Keratinocyte (primary cell): Measurements from ENCODE around the gene DAGLA. TPM values are rescaled to one million over a fixed set of nuclear protein-coding genes. Genes with fewer than 3 reads are reported as not detected.

Experiments
- DNase-seq: peaks from one replicate; pipeline ENCODE4 v3.0.0-alpha.2; 2011; ENCODE audit warnings: low read depth, missing footprints, low spot score
- FAIRE-seq: peaks from 2 replicates; lab custom pipeline; 2011; peaks lifted over from hg19 to GRCh38; lab: Jason Lieb, UNC
- H2AFZ ChIP-seq: 2 replicates; pipeline ENCODE4 v1.6.0; 2012; ENCODE audit warnings: low read length, control low read depth, inconsistent platforms; ENCODE audit not compliant: control insufficient read depth
- H3K27ac ChIP-seq: 2 replicates; pipeline ENCODE4 v1.5.1; 2011; ENCODE audit warnings: low read length; ENCODE audit not compliant: control insufficient read depth, insufficient read depth
- H3K27me3 ChIP-seq: 3 replicates; pipeline ENCODE4 v1.6.0; 2011; ENCODE audit warnings: low read length; ENCODE audit not compliant: control insufficient read depth, insufficient read depth; ENCODE audit errors: extremely low read depth
- H3K36me3 ChIP-seq, 2 experiments: 2 replicates in 1 of 2; 3 replicates in 1 of 2; pipeline ENCODE4 v1.5.1; 2011; ENCODE audit warnings: low read length in 2 of 2, mild to moderate bottlenecking in 1 of 2; ENCODE audit not compliant: control insufficient read depth in 2 of 2, insufficient read depth in 2 of 2; ENCODE audit errors: extremely low read depth in 1 of 2
- H3K4me1 ChIP-seq: 3 replicates; pipeline ENCODE4 v1.5.1; 2011; ENCODE audit warnings: low read length; ENCODE audit not compliant: control insufficient read depth, insufficient read depth; ENCODE audit errors: extremely low read depth
- H3K4me2 ChIP-seq: 3 replicates; pipeline ENCODE4 v1.6.0; 2011; ENCODE audit warnings: low read depth, low read length; ENCODE audit not compliant: control insufficient read depth, insufficient read depth; ENCODE audit errors: extremely low read depth
- H3K4me3 ChIP-seq, 3 experiments: fragments of 200-600 bp in 1 of 3; sonication (generic) in 1 of 3; 2 replicates in 2 of 3; 3 replicates in 1 of 3; pipeline ENCODE4 v1.5.1; 2011 to 2016; ENCODE audit warnings: low read length in 3 of 3, mild to moderate bottlenecking in 3 of 3, control low read depth in 2 of 3, inconsistent platforms in 1 of 3, low read depth in 1 of 3, mixed read lengths in 1 of 3, mixed run types in 1 of 3, moderate library complexity in 1 of 3; ENCODE audit not compliant: control insufficient read depth in 2 of 3, insufficient read depth in 2 of 3; ENCODE audit errors: extremely low read depth in 1 of 3
- H3K79me2 ChIP-seq: 2 replicates; pipeline ENCODE4 v1.6.0; 2012; ENCODE audit warnings: low read length; ENCODE audit not compliant: control insufficient read depth, insufficient read depth
- H3K9ac ChIP-seq: 3 replicates; pipeline ENCODE4 v1.6.0; 2011; ENCODE audit warnings: low read length; ENCODE audit not compliant: control insufficient read depth, insufficient read depth; ENCODE audit errors: extremely low read depth
- H3K9me1 ChIP-seq: 3 replicates; pipeline ENCODE4 v1.6.0; 2011; ENCODE audit warnings: low read length; ENCODE audit not compliant: control insufficient read depth, insufficient read depth; ENCODE audit errors: extremely low read depth
- H3K9me3 ChIP-seq: 2 replicates; pipeline ENCODE4 v1.5.1; 2012; ENCODE audit warnings: low read depth, low read length; ENCODE audit not compliant: control insufficient read depth
- H4K20me1 ChIP-seq: 3 replicates; pipeline ENCODE4 v1.6.0; 2011; ENCODE audit warnings: low read length; ENCODE audit not compliant: control insufficient read depth, insufficient read depth; ENCODE audit errors: extremely low read depth
- EZH2 ChIP-seq: IDR thresholded peaks from one replicate; pipeline ENCODE4 v1.6.1; 2012; ENCODE audit warnings: inconsistent platforms, mild to moderate bottlenecking, low read length, moderate library complexity
- dilution Hi-C: fragments of 300-500 bp; cut with MboI; formaldehyde crosslinking; loops from one replicate; pipeline ENCODE4 v1.7.0; 2020; ENCODE audit warnings: low sequenced_read_pairs; ENCODE audit not compliant: extremely low pct_ligation_motif_present
- polyA plus RNA-seq, 5 experiments: library from polyadenylated mRNA; depleted of rRNA in 3 of 5; stranded (reverse) in 3 of 5; stranded (forward) in 1 of 5; unstranded in 1 of 5; fragments of >200 nt; gene quantifications; 1 replicate in 1 of 5; 2 replicates in 3 of 5; 3 replicates in 1 of 5; pipeline versions ENCODE4 v1.2.1 to v1.2.3, GENCODE V29; 2011 to 2012; ENCODE audit warnings: missing spikeins in 2 of 5, low read depth in 1 of 5, low replicate concordance in 1 of 5
- TF ChIP-seq, protein P1 (sequence below), 3 experiments: IDR thresholded peaks in 1 of 3; conservative IDR thresholded peaks in 1 of 3; optimal IDR thresholded peaks in 1 of 3; 2 replicates in 2 of 3; 3 replicates in 1 of 3; pipeline versions ENCODE3 to v1.5.1; 2011; ENCODE audit warnings: low read length in 3 of 3, mild to moderate bottlenecking in 3 of 3, moderate library complexity in 2 of 3, control low read depth in 1 of 3, inconsistent platforms in 1 of 3; ENCODE audit not compliant: insufficient read depth in 2 of 3; ENCODE audit errors: extremely low read depth in 1 of 3

DAGLA gene
- polyA plus RNA-seq, 1 donor (not counting 4 experiments of a cell fraction or from before 2014, with no cell fraction given): 0.03 TPM

GRCh38 chr11:61637277-61637676, 42.9 kb upstream of the DAGLA start:
- Histone ChIP-seq H3K36me3 (no peaks in the 10 kb centered on the region), H3K9me1 (no peaks in the 10 kb centered on the region), H3K79me2 (no peaks in the 10 kb centered on the region), H3K4me3 (no peak overlapping the region), H4K20me1 (no peaks in the 10 kb centered on the region), H3K27me3 (peaks cover 10% of the 10 kb centered on the region), H3K4me1 (peaks cover 9% of the 10 kb centered on the region), H3K9me3 (no peaks in the 10 kb centered on the region), H3K27ac (no peak overlapping the region), H2AFZ (no peak overlapping the region), H3K9ac (no peak overlapping the region), H3K4me2 (no peak overlapping the region)
- TF ChIP-seq EZH2: no peak
- TF ChIP-seq, protein P1, sequence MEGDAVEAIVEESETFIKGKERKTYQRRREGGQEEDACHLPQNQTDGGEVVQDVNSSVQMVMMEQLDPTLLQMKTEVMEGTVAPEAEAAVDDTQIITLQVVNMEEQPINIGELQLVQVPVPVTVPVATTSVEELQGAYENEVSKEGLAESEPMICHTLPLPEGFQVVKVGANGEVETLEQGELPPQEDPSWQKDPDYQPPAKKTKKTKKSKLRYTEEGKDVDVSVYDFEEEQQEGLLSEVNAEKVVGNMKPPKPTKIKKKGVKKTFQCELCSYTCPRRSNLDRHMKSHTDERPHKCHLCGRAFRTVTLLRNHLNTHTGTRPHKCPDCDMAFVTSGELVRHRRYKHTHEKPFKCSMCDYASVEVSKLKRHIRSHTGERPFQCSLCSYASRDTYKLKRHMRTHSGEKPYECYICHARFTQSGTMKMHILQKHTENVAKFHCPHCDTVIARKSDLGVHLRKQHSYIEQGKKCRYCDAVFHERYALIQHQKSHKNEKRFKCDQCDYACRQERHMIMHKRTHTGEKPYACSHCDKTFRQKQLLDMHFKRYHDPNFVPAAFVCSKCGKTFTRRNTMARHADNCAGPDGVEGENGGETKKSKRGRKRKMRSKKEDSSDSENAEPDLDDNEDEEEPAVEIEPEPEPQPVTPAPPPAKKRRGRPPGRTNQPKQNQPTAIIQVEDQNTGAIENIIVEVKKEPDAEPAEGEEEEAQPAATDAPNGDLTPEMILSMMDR (optimal IDR thresholded peaks at IDR 0.05 in 1 of 3, IDR thresholded peaks at IDR 0.05 in 1 of 3, conservative IDR thresholded peaks at IDR 0.05 in 1 of 3; ENCODE audit: extremely low read depth in 1 of 3, insufficient read depth in 2 of 3, low read length in 3 of 3): no peak
- no peak for FAIRE-seq
- DNase-seq: no peak
- dilution Hi-C loops: no loop called here

GRCh38 chr11:61639816-61640443, 40.3 kb upstream of the DAGLA start:
- no peak for DNase-seq
- no peak overlapping the region for H3K27ac ChIP-seq
- H3K4me1 ChIP-seq: peaks cover 9% of the 10 kb centered on the region
- H3K27me3 ChIP-seq: peaks cover 13% of the 10 kb centered on the region
- TF ChIP-seq, protein P1 (optimal IDR thresholded peaks at IDR 0.05 in 1 of 3, IDR thresholded peaks at IDR 0.05 in 1 of 3, conservative IDR thresholded peaks at IDR 0.05 in 1 of 3; ENCODE audit: extremely low read depth in 1 of 3, insufficient read depth in 2 of 3, low read length in 3 of 3): no peak
- TF ChIP-seq EZH2: no peak
- FAIRE-seq: peak; percentile 55
- no peak overlapping the region for H3K9ac ChIP-seq
- no peaks in the 10 kb centered on the region for H3K9me1 ChIP-seq
- dilution Hi-C loops: no loop called here
- no peak overlapping the region for H3K4me2 ChIP-seq
- no peaks in the 10 kb centered on the region for H4K20me1 ChIP-seq
- no peak overlapping the region for H3K4me3 ChIP-seq
- H3K79me2 ChIP-seq: no peaks in the 10 kb centered on the region
- no peaks in the 10 kb centered on the region for H3K36me3 ChIP-seq
- H3K9me3 ChIP-seq: no peaks in the 10 kb centered on the region
- no peak overlapping the region for H2AFZ ChIP-seq
